ENCODE measurements around the gene EPB41L4A.

- TF ChIP-seq CTBP1 (IDR thresholded peaks at IDR 0.05; ENCODE audit: borderline replicate concordance): no peak
- TF ChIP-seq HDGF (IDR thresholded peaks at IDR 0.05; ENCODE audit: borderline replicate concordance): no peak
- no peak for TF ChIP-seq BHLHE40 (IDR thresholded peaks at IDR 0.05; ENCODE audit: borderline replicate concordance)
- TF ChIP-seq NFRKB (IDR thresholded peaks at IDR 0.05): no peak
Measured at GRCh38 chr5:112308608-112309007, 110.5 kb downstream of the EPB41L4A start.

All from HEK293T (cell line).